ENCODE data around the gene ADAMTS12.

Gene ADAMTS12

GRCh38 chr5:33776151-33776660 lies 115.6 kb downstream of the ADAMTS12 start:
- no peak for DNase-seq (ENCODE audit: low spot score)

GRCh38 chr5:33774341-33774740 lies 117.4 kb downstream of the ADAMTS12 start:
- no peak for TF ChIP-seq CTCF (IDR thresholded peaks at IDR 0.05; ENCODE audit: extremely low read depth, missing control alignments)
- no peak for DNase-seq (ENCODE audit: low spot score)

More at GRCh38 chr5:33776151-33776660, 115.6 kb downstream of the ADAMTS12 start:
- TF ChIP-seq CTCF (IDR thresholded peaks at IDR 0.05; ENCODE audit: extremely low read depth, missing control alignments) = no peak

- no peak for TF ChIP-seq CTCF (IDR thresholded peaks at IDR 0.05; ENCODE audit: extremely low read depth, missing control alignments)
- DNase-seq (ENCODE audit: low spot score) = no peak
Measured at GRCh38 chr5:33772380-33772897, 119.4 kb downstream of the ADAMTS12 start.

GRCh38 chr5:33769968-33770367 lies 121.8 kb downstream of the ADAMTS12 start:
- no peak for TF ChIP-seq CTCF (IDR thresholded peaks at IDR 0.05; ENCODE audit: extremely low read depth, missing control alignments)
- no peak for DNase-seq (ENCODE audit: low spot score)

GRCh38 chr5:33769196-33769595 lies 122.6 kb downstream of the ADAMTS12 start:
- no peak for DNase-seq (ENCODE audit: low spot score)
- TF ChIP-seq CTCF (IDR thresholded peaks at IDR 0.05; ENCODE audit: extremely low read depth, missing control alignments) = no peak

GRCh38 chr5:33766023-33766422 lies 125.8 kb downstream of the ADAMTS12 start:
- no peak for DNase-seq (ENCODE audit: low spot score)
- no peak for TF ChIP-seq CTCF (IDR thresholded peaks at IDR 0.05; ENCODE audit: extremely low read depth, missing control alignments)

- DNase-seq (ENCODE audit: low spot score) = no peak
- TF ChIP-seq CTCF (IDR thresholded peaks at IDR 0.05; ENCODE audit: extremely low read depth, missing control alignments) = no peak
Measured at GRCh38 chr5:33764786-33765185, 127.0 kb downstream of the ADAMTS12 start.
